HG03159 (cell line): Measurements from ENCODE around the gene CFAP300.

Experiments
- ATAC-seq: cut with Tn5 transposase; IDR thresholded peaks from one replicate; pipeline ENCODE4 v1.9.1; 2021; ENCODE audit warnings: mild to moderate bottlenecking, moderate library complexity; ENCODE audit not compliant: unreplicated experiment

The CFAP300 gene

GRCh38 chr11:102071497-102072472, 24.5 kb downstream of the CFAP300 start:
- no peak for ATAC-seq

- ATAC-seq: no peak
Observed at GRCh38 chr11:102073253-102073652, 26.0 kb downstream of the CFAP300 start.

GRCh38 chr11:102079625-102080024, 32.4 kb downstream of the CFAP300 start:
- ATAC-seq: no peak

- no peak for ATAC-seq
Observed at GRCh38 chr11:102081313-102081712, 34.1 kb downstream of the CFAP300 start.

GRCh38 chr11:102085864-102086551, 38.8 kb downstream of the CFAP300 start:
- ATAC-seq: no peak

GRCh38 chr11:102097186-102097585, 49.9 kb downstream of the CFAP300 start:
- no peak for ATAC-seq

- no peak for ATAC-seq
Observed at GRCh38 chr11:102099755-102100154, 52.5 kb downstream of the CFAP300 start.

- no peak for ATAC-seq
Observed at GRCh38 chr11:102108734-102109440, 61.6 kb downstream of the CFAP300 start.

GRCh38 chr11:102109896-102110760, 62.9 kb downstream of the CFAP300 start, which contains the start of gene YAP1:
Gene YAP1, plus strand, starts transcription at chr11:102110447. Its CDS starts 402 bp downstream, at chr11:102110849.
- peak; percentile 80 for ATAC-seq

GRCh38 chr11:102110761-102111010, 63.4 kb downstream of the CFAP300 start:
- ATAC-seq: peak; percentile 42

- ATAC-seq: no peak
Observed at GRCh38 chr11:102111011-102111786, 64.0 kb downstream of the CFAP300 start.

- ATAC-seq: no peak
Observed at GRCh38 chr11:102111787-102112508, 64.7 kb downstream of the CFAP300 start.

GRCh38 chr11:102112509-102112821, 65.2 kb downstream of the CFAP300 start:
- ATAC-seq: no peak

GRCh38 chr11:102114032-102114431, 66.8 kb downstream of the CFAP300 start:
- ATAC-seq: no peak

- ATAC-seq: no peak
Observed at GRCh38 chr11:102115557-102115956, 68.3 kb downstream of the CFAP300 start.

- no peak for ATAC-seq
Observed at GRCh38 chr11:102116453-102117205, 69.4 kb downstream of the CFAP300 start.

GRCh38 chr11:102117472-102118113, 70.4 kb downstream of the CFAP300 start:
- no peak for ATAC-seq

- no peak for ATAC-seq
Observed at GRCh38 chr11:102118937-102119336, 71.7 kb downstream of the CFAP300 start.
